Kasumi-1 (cell line): ENCODE data around the gene UEVLD.

ENCODE experiments used
- DNase-seq, 2 experiments: peaks; one replicate each; lab custom pipeline; 2025; lab: John Stamatoyannopoulos, UW

Gene UEVLD

DNA sequence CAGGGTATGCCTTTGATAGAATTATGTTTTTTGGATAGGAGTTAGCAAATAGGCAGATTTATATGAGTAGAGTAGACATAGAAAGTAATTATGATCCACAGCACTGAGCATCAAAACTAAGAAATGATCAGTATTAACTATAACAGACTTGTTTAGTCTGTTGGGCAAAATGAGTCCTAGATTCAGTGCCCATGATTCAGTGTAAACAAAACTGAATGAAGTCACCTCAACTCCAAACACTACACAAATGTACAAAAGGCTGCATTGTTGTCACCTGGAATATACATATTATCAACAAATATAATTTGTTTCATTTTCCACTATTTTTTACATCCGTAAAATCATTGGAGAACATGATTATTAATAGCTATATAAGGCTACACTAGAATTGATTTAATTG, 6.7 kb downstream of the UEVLD start:
- DNase-seq = no peak

- no peak for DNase-seq
Measured at GRCh38 chr11:18580113-18580766, 8.3 kb downstream of the UEVLD start.

GRCh38 chr11:18578975-18579598, 9.4 kb downstream of the UEVLD start:
- no peak for DNase-seq

DNA sequence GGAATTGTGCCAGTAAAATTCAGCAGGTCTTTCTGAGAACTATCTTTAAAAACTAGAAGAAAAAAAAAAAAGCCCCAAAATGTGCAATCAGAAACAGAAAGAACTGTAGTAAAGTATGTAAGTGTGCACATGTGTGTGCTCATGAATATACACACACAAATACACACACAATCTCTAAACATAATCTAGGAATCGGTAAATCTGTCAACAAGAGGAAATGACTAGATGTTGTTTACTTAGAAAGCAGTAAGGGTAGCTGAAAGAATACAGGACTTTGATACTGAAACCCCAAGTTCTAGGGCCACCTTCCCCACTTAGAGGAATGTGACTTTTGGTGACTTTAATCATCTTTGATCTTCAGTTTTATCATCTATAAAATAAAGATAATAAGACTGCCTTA, 13.2 kb downstream of the UEVLD start:
- DNase-seq = no peak

GRCh38 chr11:18567081-18567480, 21.5 kb downstream of the UEVLD start:
- DNase-seq = no peak

DNA sequence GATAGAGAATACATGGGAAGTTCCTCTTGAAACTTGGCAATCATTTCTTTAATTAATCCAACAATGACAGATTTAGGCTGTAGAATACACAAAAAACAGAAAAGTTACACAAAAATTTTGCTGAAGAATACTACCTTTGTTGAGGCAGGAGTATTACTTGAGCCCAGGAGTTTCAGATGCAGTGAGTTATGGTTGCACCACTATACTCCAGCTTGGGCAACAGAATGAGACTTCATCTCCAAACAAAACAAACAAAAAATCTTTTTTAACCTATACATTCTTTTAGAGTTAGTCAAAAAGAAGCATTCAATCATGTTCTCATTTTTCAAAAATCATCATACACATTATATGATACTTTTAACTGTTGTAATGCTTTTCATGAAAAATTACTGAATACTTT, 22.1 kb downstream of the UEVLD start:
- no peak for DNase-seq

- no peak for DNase-seq
Measured at GRCh38 chr11:18564149-18564548, 24.4 kb downstream of the UEVLD start.

GRCh38 chr11:18563090-18563730, 25.3 kb downstream of the UEVLD start:
- no peak for DNase-seq

- no peak for DNase-seq
Measured at GRCh38 chr11:18548001-18548400, 40.5 kb downstream of the UEVLD start.

DNA sequence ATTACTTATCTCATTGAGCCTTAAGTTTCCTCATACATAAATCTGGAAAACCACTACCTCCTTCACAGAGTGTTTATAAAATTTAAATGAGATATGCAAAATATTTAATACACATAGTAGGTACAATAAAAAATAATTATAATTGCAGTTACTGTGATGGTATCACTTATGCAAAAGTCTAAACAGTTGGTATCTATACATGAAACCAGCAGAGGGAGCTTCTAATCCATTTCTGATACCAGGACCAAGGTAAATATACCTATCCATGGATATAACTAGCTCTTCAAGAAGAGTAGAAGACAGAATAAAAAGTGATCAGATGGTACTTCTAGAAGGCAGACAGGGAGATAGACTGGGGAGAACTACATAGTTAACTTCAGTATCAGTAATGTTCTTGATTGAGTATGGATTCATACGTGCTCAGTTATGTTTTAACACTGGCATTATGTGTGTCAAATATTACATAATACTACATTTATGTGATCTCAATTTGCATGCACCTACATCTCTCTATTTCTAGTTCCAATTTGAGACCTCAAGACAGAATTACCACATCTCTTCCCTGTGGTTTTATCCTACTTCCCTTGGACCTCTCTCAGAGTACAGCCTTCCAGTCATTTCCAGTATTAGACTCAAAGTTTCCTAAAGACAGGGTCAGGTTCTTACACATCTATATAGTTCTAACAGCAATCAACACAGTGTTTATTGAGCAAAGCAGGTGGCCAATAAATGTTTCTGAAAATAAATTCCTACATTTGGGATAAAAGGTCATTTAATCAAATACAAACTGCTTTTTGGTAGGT, 48.1 kb downstream of the UEVLD start:
- peak; percentile 30 to 40 for DNase-seq

DNA sequence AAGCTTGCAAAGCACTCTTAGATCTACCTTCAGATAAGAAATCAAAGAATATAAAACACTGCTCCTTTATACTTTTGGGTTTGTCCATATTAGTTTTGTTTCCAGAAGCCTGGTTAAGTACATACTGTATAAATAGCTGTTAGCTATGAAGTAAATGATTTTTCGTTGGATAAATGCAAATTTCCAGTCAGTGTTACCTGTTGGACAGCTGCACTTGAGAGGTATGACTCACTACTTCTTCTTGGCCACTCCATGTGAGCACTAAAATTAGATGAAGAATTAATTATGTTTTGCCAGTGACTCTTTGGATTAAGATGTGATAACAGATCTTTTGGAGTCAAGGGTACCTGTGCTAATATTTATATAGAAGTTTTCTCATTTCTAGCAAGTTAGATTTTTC, 52.3 kb downstream of the UEVLD start:
- DNase-seq = no peak

GRCh38 chr11:18534245-18534644, 54.3 kb downstream of the UEVLD start:
- no peak for DNase-seq

- DNase-seq = no peak
Measured at GRCh38 chr11:18533365-18533764, 55.2 kb downstream of the UEVLD start.

- peak; percentile 11 to 13 for DNase-seq
Measured at GRCh38 chr11:18527512-18527911, 61.0 kb downstream of the UEVLD start.

- peak; percentile 73 to 79 for DNase-seq
Measured at GRCh38 chr11:18526521-18527296, 61.8 kb downstream of the UEVLD start, which contains the start of gene TSG101. TSS of gene TSG101 (minus strand) at chr11:18526942. CDS start at chr11:18526816, 126 bp downstream.

- peak in 1 of 2 experiments; percentile 52 for DNase-seq
Measured at GRCh38 chr11:18526130-18526520, 62.4 kb downstream of the UEVLD start.

DNA sequence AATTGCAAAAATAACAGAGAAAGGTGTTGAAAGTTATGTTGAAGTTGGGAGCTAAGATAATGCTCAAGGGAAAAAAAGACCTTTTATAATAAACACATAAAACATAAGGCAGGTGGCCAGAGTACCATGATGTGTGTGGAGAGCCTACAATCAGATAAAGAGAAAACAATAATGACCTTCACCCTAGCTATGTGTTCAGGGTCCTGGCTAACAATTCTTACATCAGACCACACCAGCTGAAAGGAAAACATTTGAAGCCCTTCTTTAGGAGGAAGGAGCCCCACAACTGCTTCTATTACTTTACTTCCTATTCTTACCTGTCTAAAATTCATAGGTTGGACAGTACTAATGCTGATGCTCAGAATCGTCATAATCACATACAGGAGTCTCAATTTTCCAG, 64.3 kb downstream of the UEVLD start:
- no peak for DNase-seq

DNA sequence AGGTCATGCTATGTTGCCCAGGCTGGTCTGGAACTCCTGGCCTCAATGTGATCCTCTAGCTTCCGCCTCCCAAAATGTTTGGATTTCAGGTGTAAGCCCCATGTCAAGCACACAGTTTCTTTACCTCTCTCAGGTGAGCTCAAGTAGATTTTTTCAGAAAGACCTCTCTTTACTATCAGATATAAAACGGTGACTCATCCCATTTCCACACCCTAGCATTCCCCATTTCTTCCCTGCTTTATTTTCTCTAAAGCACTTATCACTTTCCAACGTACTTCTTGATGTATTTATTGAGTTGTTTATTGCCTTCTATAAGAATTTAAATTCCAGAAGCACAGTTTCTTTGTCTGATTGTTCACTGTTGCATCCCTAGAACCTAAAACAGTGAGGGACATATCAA, 65.5 kb downstream of the UEVLD start:
- DNase-seq = no peak

DNA sequence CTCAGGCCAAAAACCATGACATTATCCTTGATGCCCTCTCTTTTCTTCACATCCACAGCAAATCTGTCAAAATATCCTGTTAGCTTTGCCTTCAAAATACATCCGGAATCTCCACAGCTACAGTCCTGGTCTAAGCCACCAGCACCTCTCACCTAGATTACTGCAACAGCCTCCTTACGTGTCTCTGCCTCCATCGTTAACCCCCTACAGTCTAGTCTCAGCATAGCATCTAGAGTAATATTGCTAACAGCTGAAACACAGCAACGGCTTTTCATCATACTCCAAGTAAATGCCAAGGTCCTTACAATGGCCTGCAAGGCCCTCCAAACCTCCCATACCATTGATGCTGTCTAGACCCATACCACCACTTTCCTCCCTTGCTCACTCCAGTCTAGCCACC, 66.1 kb downstream of the UEVLD start:
- peak; percentile 29 to 33 for DNase-seq

GRCh38 chr11:18521122-18521521, 67.4 kb downstream of the UEVLD start:
- DNase-seq = no peak

GRCh38 chr11:18502352-18502751, 86.2 kb downstream of the UEVLD start:
- no peak for DNase-seq

DNA sequence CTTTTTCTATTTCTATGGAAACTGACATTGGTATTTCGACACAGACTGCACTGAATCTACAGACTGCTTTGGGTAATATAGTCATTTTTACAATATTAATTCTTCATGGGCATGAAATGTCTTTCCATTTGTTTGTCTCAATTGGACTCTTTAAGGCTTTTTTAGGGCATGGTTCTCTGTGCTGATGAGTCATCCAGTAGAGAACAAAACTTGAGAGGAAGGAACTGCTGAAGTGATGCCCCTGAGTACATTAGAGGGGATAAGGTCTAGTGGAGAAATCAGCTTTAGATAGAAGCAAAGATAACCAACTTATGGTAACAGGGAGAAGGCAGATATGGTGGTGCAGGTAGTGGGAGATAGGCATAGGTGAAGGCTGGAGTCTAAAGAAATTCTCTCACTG, 86.9 kb downstream of the UEVLD start:
- DNase-seq = no peak
